Measurements from ENCODE around the gene PARS2.

Gene PARS2

GRCh38 chr1:54764133-54764921, at the start of gene PARS2:
PARS2 (minus strand) TSS chr1:54764523; CDS start chr1:54759161, 5,362 bp downstream.
- DNase-seq (ENCODE audit: low spot score) = peak; percentile 100

- DNase-seq (ENCODE audit: low spot score) = no peak
These were observed 49.8 kb upstream of the PARS2 start for GRCh38 chr1:54814126-54814498.

GRCh38 chr1:54813485-54814125, 49.3 kb upstream of the PARS2 start:
- peak; percentile 71 for DNase-seq (ENCODE audit: low spot score)

- DNase-seq (ENCODE audit: low spot score) = no peak
These were observed 48.6 kb upstream of the PARS2 start for GRCh38 chr1:54812801-54813484.

- no peak for DNase-seq (ENCODE audit: low spot score)
These were observed 47.7 kb upstream of the PARS2 start for GRCh38 chr1:54811739-54812655.

GRCh38 chr1:54811066-54811465, 46.7 kb upstream of the PARS2 start:
- DNase-seq (ENCODE audit: low spot score) = no peak

GRCh38 chr1:54810153-54810942, 46.0 kb upstream of the PARS2 start:
- peak; percentile 88 for DNase-seq (ENCODE audit: low spot score)

GRCh38 chr1:54809496-54810074, 45.3 kb upstream of the PARS2 start:
- no peak for DNase-seq (ENCODE audit: low spot score)

GRCh38 chr1:54808443-54809207, 44.3 kb upstream of the PARS2 start:
- no peak for DNase-seq (ENCODE audit: low spot score)

- no peak for DNase-seq (ENCODE audit: low spot score)
These were observed 43.4 kb upstream of the PARS2 start for GRCh38 chr1:54807756-54808155.

- no peak for DNase-seq (ENCODE audit: low spot score)
These were observed 42.7 kb upstream of the PARS2 start for GRCh38 chr1:54806931-54807611.

- no peak for DNase-seq (ENCODE audit: low spot score)
These were observed 41.7 kb upstream of the PARS2 start for GRCh38 chr1:54805981-54806381.

- DNase-seq (ENCODE audit: low spot score) = no peak
These were observed 41.1 kb upstream of the PARS2 start for GRCh38 chr1:54805466-54805865.

GRCh38 chr1:54804471-54805132, 40.3 kb upstream of the PARS2 start:
- no peak for DNase-seq (ENCODE audit: low spot score)

- no peak for DNase-seq (ENCODE audit: low spot score)
These were observed 39.6 kb upstream of the PARS2 start for GRCh38 chr1:54803761-54804470.

- DNase-seq (ENCODE audit: low spot score) = peak; percentile 78
These were observed 36.8 kb upstream of the PARS2 start, which contains the start of gene TTC22 for GRCh38 chr1:54800899-54801759. TTC22 (minus strand) TSS chr1:54801323; CDS start chr1:54801163, 160 bp downstream.
